Activated CD4-positive, alpha-beta T cell treated with anti-CD3 and anti-CD28 coated beads, Interleukin-2, amount 50 U/mL, for 24 hours (primary cell): ENCODE measurements around the gene DRD2.

Experiments
- DNase-seq, 2 donors: peaks; one replicate each; pipeline ENCODE4 v3.0.0-alpha.2; 2020; ENCODE audit warnings: low read depth in 1 of 2, low spot score in 1 of 2

Gene DRD2

GRCh38 chr11:113446112-113446511, 29.1 kb downstream of the DRD2 start:
- DNase-seq = no peak

GRCh38 chr11:113444502-113445123, 30.6 kb downstream of the DRD2 start:
- no peak for DNase-seq

DNA sequence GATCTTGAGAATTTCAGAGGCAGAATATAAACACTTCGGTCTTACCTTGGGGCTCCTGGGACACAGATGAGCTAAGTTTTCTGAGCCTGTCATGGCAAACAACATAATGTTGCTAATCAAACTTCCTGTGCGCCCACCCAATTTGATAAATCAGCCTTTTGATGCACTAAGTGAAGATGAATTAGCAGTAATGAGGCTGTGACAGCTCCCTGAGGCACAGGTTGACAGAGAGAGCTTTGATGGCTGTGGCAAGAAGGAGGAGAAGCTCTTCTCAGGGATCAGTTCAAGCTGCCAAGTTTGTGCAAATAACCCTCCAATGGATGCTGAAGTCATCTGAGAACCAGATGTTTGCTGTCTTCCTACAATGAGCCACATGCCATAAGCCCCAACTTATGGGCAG, 34.4 kb downstream of the DRD2 start:
- DNase-seq = no peak

GRCh38 chr11:113436672-113437252, 38.4 kb downstream of the DRD2 start:
- no peak for DNase-seq

DNA sequence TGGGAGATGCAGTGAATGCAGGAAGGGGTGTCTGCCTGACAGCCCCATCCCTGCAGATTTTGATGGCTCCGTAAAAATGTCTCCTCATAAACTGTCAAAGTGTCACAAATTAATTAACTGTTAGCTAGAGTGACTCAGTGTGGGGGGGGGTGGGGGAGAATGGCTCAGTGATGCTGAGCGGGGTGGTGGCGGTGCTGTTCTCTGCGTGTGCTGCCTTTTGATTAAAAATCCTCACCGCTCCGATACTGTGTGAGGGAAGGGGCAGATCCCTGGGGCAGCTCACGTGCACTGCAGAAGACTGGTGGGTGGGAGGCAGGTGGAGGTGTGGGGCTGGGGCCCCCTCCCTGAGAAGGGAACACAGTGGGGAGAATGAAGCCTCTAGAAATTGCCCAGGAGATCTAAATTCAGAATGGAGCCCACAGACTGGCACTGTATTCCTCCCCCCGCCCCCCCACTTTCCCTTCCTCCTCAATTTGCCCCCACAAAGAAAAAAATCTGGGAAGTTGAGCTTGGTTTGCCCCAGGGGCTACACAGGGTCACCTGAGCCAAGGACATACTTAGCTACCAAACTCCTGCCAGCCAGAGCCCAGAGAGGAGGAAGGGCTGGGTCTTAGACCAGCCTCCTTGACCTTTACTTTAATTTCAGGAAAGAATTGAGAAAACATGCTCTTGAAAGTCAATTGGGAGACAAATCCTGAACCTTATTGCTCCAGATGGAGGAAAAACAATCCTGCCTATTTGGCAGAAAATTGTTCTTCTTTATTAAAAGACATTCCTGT, 39.8 kb downstream of the DRD2 start:
- DNase-seq = no peak

- no peak for DNase-seq
Measured at GRCh38 chr11:113431746-113432145, 43.5 kb downstream of the DRD2 start.

DNA sequence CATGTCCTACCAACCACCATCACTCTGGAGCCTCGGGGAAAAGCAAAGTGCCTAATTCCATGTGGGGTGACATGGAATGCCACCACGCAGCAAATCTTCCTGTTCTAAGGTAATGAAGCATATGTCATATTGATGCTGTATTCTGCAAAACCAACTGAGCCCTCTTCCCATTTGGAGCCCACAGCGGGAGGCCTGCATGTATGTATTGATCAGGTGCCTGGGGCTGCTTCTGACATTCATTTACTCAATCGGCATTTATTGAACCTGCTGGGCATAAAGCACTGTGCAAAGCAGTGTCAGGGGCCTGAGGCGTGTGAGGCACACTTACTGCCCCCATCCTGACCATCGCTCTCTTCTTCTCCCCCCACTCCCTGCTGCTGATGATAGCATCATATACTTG, 48.5 kb downstream of the DRD2 start:
- DNase-seq = no peak

GRCh38 chr11:113420808-113421207, 54.4 kb downstream of the DRD2 start:
- no peak for DNase-seq

DNA sequence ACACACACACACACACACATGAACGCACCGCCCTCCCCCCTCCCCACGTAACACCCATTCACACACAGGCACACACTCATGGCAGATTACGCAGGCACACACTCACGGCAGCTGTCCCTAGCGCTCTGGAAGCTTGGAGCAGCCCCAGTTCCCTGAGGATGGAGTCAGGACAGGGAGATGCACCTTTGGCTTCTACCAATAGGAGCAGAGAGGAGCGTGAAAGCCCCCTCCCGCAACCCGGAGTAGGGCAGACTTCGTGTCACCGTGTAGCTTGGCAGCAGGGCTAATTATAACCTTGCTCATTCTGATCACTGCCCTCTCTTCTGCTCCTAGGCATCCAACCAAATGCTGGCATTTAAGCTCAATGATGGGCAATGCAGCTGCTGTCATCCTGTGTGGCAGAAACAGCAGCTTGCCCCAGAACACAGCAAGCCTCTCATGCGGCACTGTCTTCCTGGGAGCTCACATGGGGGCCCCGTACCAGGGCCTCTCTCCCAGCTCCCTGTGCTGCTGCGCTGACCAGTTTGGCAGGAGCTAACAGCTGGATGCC, 55.7 kb downstream of the DRD2 start:
- DNase-seq = no peak

- no peak for DNase-seq
Measured at GRCh38 chr11:113417428-113417827, 57.8 kb downstream of the DRD2 start.

DNA sequence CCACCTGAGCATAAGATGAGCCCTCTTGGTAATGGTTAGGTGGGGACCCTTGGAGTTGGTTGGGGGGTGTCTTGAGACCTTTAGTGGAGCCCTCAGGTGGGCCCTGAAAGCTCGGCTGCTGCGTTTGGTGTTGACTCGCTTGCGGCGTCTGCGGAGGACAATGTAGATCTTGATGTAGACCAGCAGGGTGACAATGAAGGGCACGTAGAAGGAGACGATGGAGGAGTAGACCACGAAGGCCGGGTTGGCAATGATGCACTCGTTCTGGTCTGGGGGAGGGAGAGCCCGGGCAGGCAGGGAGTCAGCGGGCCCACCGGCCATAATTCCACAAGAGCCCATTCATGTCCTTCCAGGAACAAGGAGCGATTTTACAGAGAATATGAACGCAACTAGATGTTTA, 59.9 kb downstream of the DRD2 start:
- DNase-seq = no peak

GRCh38 chr11:113412675-113413074, 62.5 kb downstream of the DRD2 start:
- DNase-seq = no peak

DNA sequence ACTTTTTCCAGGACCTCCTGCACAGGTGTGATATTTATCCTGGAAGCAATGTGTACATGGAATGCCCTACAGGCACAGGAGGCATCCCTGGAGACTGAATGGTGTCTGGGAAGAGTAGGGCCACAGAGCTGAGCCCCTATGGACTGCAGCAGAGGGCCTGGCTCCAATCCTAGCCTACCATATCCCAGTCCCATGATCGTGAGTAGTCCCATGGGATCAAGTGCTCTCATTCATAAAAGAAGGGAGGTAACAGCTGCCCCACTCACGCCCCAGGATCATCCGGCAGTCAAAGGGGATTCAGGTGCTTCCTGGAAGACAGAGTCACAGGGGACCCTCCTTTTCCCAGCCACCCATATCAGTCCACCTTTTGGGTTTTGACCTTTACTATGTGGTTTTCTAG, 63.7 kb downstream of the DRD2 start:
- no peak for DNase-seq

GRCh38 chr11:113410414-113411135, 64.6 kb downstream of the DRD2 start:
- no peak for DNase-seq

DNA sequence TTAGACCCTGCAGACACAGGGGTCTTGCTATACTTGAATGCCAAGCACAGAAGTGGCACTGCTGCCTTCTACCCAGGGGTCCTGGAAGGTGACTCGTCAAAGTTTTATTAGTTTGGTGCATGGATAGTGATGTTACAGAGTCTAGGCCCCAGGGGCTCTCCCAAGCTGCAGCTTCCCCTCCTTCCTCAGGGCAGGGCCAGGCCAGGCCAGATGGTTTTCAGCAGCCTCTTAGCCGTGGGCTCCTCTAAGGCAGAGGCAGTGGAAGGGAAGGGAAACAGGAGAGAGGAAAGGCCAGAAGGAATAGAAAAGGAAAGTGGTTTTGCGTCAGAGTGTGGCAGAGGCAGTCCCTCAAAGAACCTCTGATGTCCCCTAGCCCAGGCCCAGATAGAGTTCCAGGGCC, 65.7 kb downstream of the DRD2 start:
- no peak for DNase-seq

GRCh38 chr11:113408887-113409286, 66.3 kb downstream of the DRD2 start:
- DNase-seq = no peak

DNA sequence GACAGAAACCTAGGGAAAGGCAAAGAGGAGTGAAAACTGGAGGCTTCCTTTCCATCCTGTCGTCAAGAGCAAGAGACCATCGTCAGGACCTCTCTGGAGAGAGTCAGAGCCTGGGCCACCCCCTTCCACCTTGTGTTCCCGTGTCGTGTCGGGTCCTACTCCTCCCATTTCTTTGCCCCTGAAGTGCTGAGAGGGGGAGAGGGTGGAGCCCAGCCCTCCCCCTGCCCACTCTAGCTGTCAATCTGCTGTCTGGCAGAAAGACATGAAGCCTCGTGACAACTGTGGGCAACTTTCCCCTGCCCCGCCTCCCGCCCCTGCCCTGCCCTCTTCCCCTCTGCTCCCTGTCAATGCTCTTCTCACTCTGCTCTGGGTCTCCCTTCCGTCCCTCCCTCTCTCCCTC, 67.0 kb downstream of the DRD2 start:
- DNase-seq = no peak

DNA sequence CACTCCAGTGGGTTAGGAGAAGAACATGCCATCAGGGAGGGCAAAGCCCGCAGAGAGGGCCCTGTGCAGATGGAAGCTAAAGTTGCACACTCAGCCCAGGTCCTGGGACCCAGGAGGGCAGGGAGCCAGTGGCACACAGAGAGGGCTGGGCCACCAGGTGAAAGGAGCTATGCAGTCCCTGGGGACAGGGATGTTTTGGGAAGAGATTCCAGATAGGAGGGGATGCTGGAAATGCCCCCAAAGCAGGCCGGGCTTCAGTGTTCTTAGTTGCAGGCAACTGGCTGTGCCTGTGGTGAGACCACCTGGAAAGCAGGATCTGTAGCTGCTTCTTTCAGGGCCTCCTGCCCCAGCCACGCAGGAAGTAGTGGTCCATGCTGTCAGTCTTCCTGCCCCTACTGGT, 68.0 kb downstream of the DRD2 start:
- DNase-seq = no peak

DNA sequence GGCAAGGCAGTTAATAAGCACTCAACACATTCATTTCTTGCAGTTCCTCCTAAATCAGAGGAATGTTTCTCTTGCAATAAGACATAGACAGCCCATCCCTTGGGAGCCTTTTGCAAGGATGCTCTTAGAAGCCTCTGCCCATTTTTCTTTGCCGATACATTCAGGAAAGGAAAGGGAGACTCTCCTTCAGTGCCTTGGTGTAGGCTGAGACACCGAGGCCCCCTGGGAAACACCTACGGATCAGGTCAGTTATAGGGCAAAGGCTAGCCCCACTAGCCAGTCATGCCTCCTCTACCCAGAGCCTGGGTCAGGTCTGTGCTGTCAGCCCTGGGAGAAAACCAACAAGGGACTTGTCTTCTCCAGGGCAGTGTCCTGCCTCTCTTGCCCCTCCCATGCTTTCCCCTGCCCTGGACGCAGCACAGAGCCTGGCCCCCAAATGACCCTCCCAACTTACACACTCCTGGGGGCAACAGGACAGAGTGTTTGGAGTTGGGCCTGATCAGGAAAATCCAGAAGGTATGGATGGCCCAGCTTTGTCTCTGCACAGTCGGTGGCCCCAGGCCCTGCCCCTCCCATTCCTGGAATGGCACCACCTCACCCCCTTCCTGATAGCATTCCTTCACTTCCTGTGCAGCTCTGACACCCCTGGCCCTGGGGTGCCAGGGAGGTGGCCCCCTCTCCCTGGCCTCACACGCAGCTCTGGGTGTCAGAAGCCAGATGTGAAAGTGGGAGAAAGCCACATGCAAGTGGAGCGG, 69.3 kb downstream of the DRD2 start:
- no peak for DNase-seq

- no peak for DNase-seq
Measured at GRCh38 chr11:113404859-113405430, 70.3 kb downstream of the DRD2 start.

GRCh38 chr11:113401718-113402117, 73.5 kb downstream of the DRD2 start:
- no peak for DNase-seq
